Aorta (tissue), 5 donors: Measurements from ENCODE around the gene GSTCD. TPM values are rescaled to one million over a fixed set of nuclear protein-coding genes. Genes with fewer than 3 reads are reported as not detected.
"Not testable (repeated sequence)": the region's sequence is repeated elsewhere in the genome, so short reads cannot be mapped to it uniquely, and the experiment has no call there.

Source experiments
- ATAC-seq: fragments of 200-7000 bp; cut with Tn5 transposase; one replicate; pipeline ENCODE4 v1.9.1; 2022; ENCODE audit warnings: moderate library complexity; ENCODE audit not compliant: low FRiP score
- DNase-seq, 2 donors: peaks; one replicate each; pipeline ENCODE4 v3.0.0-alpha.2; 2020
- H3K27ac ChIP-seq, 2 donors: one replicate each; pipeline ENCODE4 v1.5.1; 2013; ENCODE audit warnings: low read length in 2 of 2, mild to moderate bottlenecking in 2 of 2, moderate library complexity in 2 of 2, control low read depth in 1 of 2, inconsistent platforms in 1 of 2, low read depth in 1 of 2
- H3K27me3 ChIP-seq, 2 donors: one replicate each; pipeline ENCODE4 v1.6.1; 2013; ENCODE audit warnings: control low read depth in 1 of 2, low read length in 1 of 2, mild to moderate bottlenecking in 1 of 2, moderate library complexity in 1 of 2; ENCODE audit not compliant: insufficient read depth in 2 of 2, control insufficient read depth in 1 of 2
- H3K36me3 ChIP-seq, 2 donors: one replicate each; pipeline ENCODE4 v1.6.1; 2013; ENCODE audit warnings: control low read depth in 1 of 2, low read length in 1 of 2, mild to moderate bottlenecking in 1 of 2; ENCODE audit not compliant: insufficient read depth in 2 of 2, control insufficient read depth in 1 of 2
- H3K4me1 ChIP-seq, 2 donors: one replicate each; pipeline ENCODE4 v1.6.1; 2013; ENCODE audit warnings: low read length in 2 of 2, control low read depth in 1 of 2, mild to moderate bottlenecking in 1 of 2, moderate library complexity in 1 of 2; ENCODE audit not compliant: insufficient read depth in 2 of 2, control insufficient read depth in 1 of 2
- H3K4me3 ChIP-seq, 2 donors: one replicate each; pipeline ENCODE4 v1.5.1; 2013; ENCODE audit warnings: low read length in 2 of 2, control low read depth in 1 of 2, mild to moderate bottlenecking in 1 of 2
- H3K9me3 ChIP-seq: one replicate; pipeline ENCODE4 v1.6.1; 2013; ENCODE audit warnings: mild to moderate bottlenecking, low read length; ENCODE audit not compliant: control insufficient read depth
- WGBS, 2 donors: extraction: QIAGEN DNeasy Blood & Tissue Kit; methylation state at CpG; one replicate each; pipeline ENCODE4 v1.1.7; 2013; 5-methylcytosine and 5-hydroxymethylcytosine counted together
- intact Hi-C, 2 donors: fragments of 100-400 bp; cut with DNase I; formaldehyde crosslinking; loops; one replicate each; pipeline versions ENCODE4 v1.14.2 to v1.15.0; 2022
- polyA plus RNA-seq, 2 donors: library from polyadenylated mRNA; stranded (reverse); fragments of 200-250 nt; gene quantifications; one replicate each; pipeline ENCODE4 v1.2.3, GENCODE V29; 2013
- total RNA-seq, 2 donors: library from RNA; stranded (reverse); fragmentation: NEBNext Ultra II Directional; extraction: Animal tissue kit (Norgen Biotek cat#: 25700); gene quantifications; one replicate each; pipeline ENCODE4 v1.2.1, GENCODE V29; 2021
- donor health status: healthy with polysubstance abuse.
- donor health status: Bipolar disorder and iron deficiency.
- donor health status: DM: no; HTN: no; CAD: no.
- donor health status: DM: no; HTN: no; CAD: no.
- donor health status: DM: yes; HTN: yes; CAD: no.

The GSTCD gene
- total and polyA plus RNA-seq, 4 donors: 1.8 to 8.4 (median 6.2) TPM

DNA sequence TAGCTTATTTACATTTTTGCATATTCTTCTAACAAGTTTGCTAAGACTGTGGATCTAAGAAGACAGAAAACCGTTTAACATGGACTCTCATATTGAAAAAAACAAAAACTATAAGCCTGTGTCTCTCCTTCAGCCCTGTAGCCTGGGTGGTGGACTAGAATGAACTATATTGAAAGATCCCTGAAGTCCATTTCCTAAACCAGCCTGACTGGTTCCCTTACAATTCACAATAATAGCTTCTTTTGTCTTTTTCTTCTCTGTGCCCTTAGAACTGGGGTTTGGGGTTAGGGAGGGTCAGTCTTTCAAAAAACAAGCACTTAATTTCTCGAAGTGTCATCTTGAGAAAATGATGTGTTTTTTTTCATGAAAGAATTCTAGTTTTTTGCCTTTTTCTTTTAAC is 59.0 kb downstream of the GSTCD start:
- intact Hi-C loops: no loop called here

DNA sequence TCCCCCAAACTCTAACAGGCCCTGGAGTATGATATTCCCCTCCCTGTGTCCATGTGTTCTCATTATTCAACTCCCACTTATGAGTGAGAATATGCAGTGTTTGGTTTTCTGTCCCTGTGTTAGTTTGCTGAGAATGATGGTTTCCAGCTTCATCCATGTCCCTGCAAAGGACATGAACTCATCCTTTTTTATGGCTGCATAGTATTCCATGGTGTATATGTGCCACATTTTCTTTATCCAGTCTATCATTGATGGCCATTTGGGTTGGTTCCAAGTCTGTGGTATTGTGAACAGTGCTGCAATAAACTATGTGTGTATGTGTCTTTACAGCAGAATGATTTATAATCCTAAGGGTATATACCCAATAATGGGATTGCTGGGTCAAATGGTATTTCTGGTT is 61.9 kb downstream of the GSTCD start:
- H3K27me3 ChIP-seq, H3K9me3 ChIP-seq, H3K27ac ChIP-seq, H3K4me3 ChIP-seq, DNase-seq, H3K4me1 ChIP-seq, ATAC-seq, H3K36me3 ChIP-seq, intact Hi-C loops: not testable (repeated sequence)

More for the DNA sequence above, 59.0 kb downstream of the GSTCD start:
- ATAC-seq: no peak
- 87% methylated on average over 2 of the region's 2 CpGs for WGBS, 2 donors
- no peak for DNase-seq
- no peaks in the 10 kb centered on the region for H3K36me3 ChIP-seq
- H3K27me3 ChIP-seq: no peaks in the 10 kb centered on the region
- H3K4me3 ChIP-seq: no peak overlapping the region
- H3K9me3 ChIP-seq: no peaks in the 10 kb centered on the region
- no peaks in the 10 kb centered on the region for H3K4me1 ChIP-seq
- H3K27ac ChIP-seq: no peak overlapping the region

DNA sequence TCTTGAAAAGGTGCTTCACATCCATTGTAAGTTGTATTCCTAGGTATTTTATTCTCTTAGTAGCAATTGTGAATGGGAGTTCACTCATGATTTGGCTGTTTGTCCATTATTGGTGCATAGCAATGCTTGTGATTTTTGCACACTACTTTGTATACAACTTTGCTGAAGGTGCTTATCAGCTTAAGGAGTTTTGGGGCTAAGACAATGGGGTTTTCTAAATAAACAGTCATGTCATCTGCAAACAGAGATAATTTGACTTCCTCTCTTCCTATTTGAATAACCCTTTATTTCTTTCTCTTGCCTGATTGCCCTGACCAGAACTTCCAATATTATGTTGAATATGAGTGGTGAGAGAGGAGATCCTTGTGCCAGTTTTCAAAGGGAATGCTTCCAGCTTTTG is 63.5 kb downstream of the GSTCD start:
- H3K4me3 ChIP-seq, H3K27ac ChIP-seq, intact Hi-C loops, H3K4me1 ChIP-seq, DNase-seq, ATAC-seq, H3K9me3 ChIP-seq, H3K27me3 ChIP-seq, H3K36me3 ChIP-seq: not testable (repeated sequence)

DNA sequence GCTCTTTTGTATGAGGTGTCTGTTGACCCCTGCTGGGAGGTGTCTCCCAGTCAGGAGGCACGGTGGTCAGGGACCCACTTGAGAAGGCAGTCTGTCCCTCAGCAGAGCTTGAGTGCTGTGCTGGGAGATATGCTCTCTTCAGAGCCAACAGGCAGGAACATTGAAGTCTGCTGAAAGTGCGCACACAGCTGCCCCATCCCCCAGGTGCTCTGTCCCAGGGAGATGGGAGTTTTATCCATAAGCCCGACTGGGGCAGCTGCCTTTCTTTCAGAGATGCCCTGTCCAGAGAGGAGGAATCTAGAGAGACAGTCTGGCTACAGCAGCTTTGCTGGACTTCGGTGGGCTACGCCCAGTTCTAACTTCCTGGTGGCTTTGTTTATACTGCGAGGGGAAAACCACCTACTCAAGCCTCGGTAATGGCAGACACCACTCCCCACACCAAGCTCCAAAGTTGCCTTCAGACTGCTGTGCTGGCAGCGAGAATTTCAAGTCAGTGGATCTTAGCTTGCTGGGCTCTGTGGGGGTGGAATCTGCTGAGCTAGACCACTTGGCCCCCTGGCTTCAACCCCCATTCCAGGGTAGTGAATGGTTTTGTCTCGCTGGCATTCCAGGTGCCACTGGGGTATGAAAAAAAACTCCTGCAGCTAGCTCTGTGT is 67.3 kb downstream of the GSTCD start:
- H3K4me1 ChIP-seq, H3K27me3 ChIP-seq, H3K27ac ChIP-seq, H3K9me3 ChIP-seq, intact Hi-C loops, H3K4me3 ChIP-seq, ATAC-seq, H3K36me3 ChIP-seq, DNase-seq: not testable (repeated sequence)
- 96 to 98% methylated on average over 9 of the region's 9 CpGs for WGBS, 2 donors

DNA sequence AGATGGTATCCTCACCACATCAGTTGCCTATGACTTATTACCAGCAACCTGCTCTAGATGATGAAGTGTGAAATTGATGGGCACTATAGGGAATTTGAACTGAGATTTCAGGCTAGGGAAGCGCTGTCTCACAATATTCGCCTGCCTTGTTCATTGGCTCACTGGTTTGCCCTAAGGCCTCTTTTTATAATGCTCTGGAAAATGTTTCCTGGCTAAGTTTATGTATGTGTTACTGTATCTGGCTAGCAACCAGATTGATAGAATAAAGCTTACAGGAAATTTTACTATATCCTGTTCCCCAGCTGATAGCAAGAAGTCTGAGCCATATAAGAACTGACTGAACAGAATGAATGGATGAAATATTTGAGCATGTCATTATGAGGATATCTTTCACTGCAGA is 71.6 kb downstream of the GSTCD start:
- H3K4me3 ChIP-seq: no peak overlapping the region
- H3K27me3 ChIP-seq: no peaks in the 10 kb centered on the region
- no peaks in the 10 kb centered on the region for H3K4me1 ChIP-seq
- no peak for ATAC-seq
- H3K9me3 ChIP-seq: no peaks in the 10 kb centered on the region
- WGBS, 2 donors: 78 to 82% methylated on average over 2 of the region's 2 CpGs
- no peak overlapping the region for H3K27ac ChIP-seq
- intact Hi-C loops: no loop called here
- H3K36me3 ChIP-seq: no peaks in the 10 kb centered on the region
- no peak for DNase-seq

DNA sequence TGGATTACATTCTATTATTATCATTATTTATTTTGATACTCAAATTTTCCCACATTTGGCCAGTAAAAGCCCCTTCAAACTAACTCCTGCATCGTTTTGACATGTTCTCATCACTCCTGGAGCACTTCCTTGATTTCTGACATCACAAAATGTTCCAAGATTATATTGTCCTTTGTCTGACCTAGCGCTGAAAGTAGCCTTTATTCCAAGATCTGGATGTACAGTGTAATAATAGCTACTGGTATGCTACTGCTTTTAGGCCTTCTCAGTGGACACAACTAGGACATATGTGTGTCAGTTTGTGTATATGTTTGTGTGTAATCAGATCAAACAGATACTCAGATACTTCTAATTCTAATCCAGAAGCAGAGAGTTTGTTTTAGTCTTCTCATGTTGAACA is 76.2 kb downstream of the GSTCD start:
- no peak for DNase-seq
- Histone ChIP-seq H3K9me3 (no peaks in the 10 kb centered on the region), H3K4me3 (no peak overlapping the region), H3K36me3 (peaks cover 0 to 2% of the 10 kb centered on the region in 2 donors), H3K27me3 (no peaks in the 10 kb centered on the region), H3K27ac (no peak overlapping the region), H3K4me1 (no peaks in the 10 kb centered on the region)
- ATAC-seq: no peak
- intact Hi-C loops: no loop called here
- 81 to 82% methylated on average over 2 of the region's 2 CpGs for WGBS, 2 donors

DNA sequence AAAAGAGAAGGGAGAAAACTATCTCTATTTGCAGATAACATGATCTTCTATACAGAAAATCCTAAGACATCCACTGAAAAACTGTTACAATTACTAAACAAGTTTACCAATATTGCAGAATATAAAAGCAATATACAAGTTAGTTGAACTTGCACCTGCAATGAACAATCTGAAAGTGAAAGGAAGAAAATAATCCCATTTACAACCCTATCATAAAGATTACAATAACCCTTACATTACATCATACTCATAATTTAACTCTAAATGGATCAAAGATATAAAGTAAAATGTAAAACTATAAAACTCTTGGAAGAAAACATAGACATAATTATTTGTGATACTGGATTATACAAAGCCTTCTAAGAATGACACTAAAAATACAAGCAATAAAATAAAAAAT is 77.2 kb downstream of the GSTCD start:
- Histone ChIP-seq H3K27ac (no peak overlapping the region), H3K36me3 (peaks cover 0 to 2% of the 10 kb centered on the region in 2 donors), H3K27me3 (no peaks in the 10 kb centered on the region), H3K4me1 (no peaks in the 10 kb centered on the region), H3K9me3 (no peaks in the 10 kb centered on the region), H3K4me3 (no peak overlapping the region)
- intact Hi-C loops: no loop called here
- DNase-seq (no peak), ATAC-seq (no peak)

DNA sequence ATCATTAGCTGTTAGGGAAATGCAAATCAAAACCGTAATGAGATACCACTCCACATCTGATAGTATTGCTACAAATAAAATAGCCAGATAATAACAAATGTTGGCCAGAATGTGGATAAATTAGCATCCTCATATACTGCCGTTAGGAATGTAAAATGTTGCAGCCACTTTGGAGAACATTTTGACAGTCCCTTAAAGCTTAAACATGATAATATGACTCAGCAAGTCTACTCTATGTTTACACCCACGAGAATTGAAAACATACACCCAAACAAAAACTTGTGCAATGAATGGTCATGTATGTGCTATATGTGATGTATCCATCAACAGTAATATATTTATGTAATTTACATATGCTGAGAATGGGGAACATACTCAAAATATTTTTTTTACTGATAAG is 78.2 kb downstream of the GSTCD start:
- H3K4me1 ChIP-seq: no peaks in the 10 kb centered on the region
- peaks cover 0 to 2% of the 10 kb centered on the region in 2 donors for H3K36me3 ChIP-seq
- no peak overlapping the region for H3K4me3 ChIP-seq
- no peaks in the 10 kb centered on the region for H3K9me3 ChIP-seq
- intact Hi-C loops: no loop called here
- WGBS, 2 donors: 92 to 93% methylated on average over 3 of the region's 3 CpGs
- ATAC-seq: no peak
- no peak for DNase-seq
- H3K27ac ChIP-seq: no peak overlapping the region
- H3K27me3 ChIP-seq: no peaks in the 10 kb centered on the region

DNA sequence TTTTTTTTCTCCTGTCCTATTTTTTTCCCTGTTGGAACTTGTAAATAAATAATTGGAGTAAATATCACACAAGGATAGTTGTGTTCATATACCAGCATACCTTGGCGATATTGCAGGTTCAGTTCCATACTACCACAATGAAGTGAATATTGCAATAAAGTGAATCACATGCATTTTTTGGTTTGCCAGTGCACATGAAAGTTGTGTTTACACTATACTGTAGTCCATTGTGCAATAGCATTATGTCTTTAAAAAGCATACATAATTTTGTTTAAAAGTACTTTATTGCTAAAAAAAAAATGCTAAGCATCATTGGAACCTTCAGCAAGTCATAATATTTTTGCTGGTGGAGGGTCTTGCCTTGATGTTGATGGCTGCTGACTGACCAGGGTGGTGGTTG is 88.6 kb downstream of the GSTCD start:
- DNase-seq (no peak), ATAC-seq (no peak)
- no peak overlapping the region for H3K27ac ChIP-seq
- no peaks in the 10 kb centered on the region for H3K27me3 ChIP-seq
- 98 to 100% methylated on average over 1 of the region's 1 CpG for WGBS, 2 donors
- intact Hi-C loops: no loop called here
- H3K9me3 ChIP-seq: no peaks in the 10 kb centered on the region
- H3K4me3 ChIP-seq: no peak overlapping the region
- H3K4me1 ChIP-seq: no peaks in the 10 kb centered on the region
- H3K36me3 ChIP-seq: no peaks in the 10 kb centered on the region
